GM21576 (cell line): ENCODE measurements around the gene ZBTB20.
"Not testable (repeated sequence)": the region's sequence is repeated elsewhere in the genome, so short reads cannot be mapped to it uniquely, and the experiment has no call there.

Experiments
- ATAC-seq: cut with Tn5 transposase; IDR thresholded peaks from one replicate; pipeline ENCODE4 v1.9.1; 2021; ENCODE audit warnings: mild to moderate bottlenecking, moderate library complexity; ENCODE audit not compliant: unreplicated experiment

Gene ZBTB20

GRCh38 chr3:114691871-114692270, 455.2 kb downstream of the ZBTB20 start:
- ATAC-seq: no peak

GRCh38 chr3:114690911-114691310, 456.2 kb downstream of the ZBTB20 start:
- no peak for ATAC-seq

GRCh38 chr3:114687151-114687550, 459.9 kb downstream of the ZBTB20 start:
- ATAC-seq: no peak

- ATAC-seq: no peak
Measured at GRCh38 chr3:114686621-114687020, 460.5 kb downstream of the ZBTB20 start.

- ATAC-seq: no peak
Measured at GRCh38 chr3:114685161-114685560, 461.9 kb downstream of the ZBTB20 start.

- ATAC-seq: no peak
Measured at GRCh38 chr3:114680299-114680698, 466.8 kb downstream of the ZBTB20 start.

GRCh38 chr3:114679773-114680172, 467.3 kb downstream of the ZBTB20 start:
- ATAC-seq: not testable (repeated sequence)

GRCh38 chr3:114675104-114675503, 472.0 kb downstream of the ZBTB20 start:
- no peak for ATAC-seq

GRCh38 chr3:114674036-114674435, 473.1 kb downstream of the ZBTB20 start:
- ATAC-seq: no peak

GRCh38 chr3:114673481-114673880, 473.6 kb downstream of the ZBTB20 start:
- no peak for ATAC-seq

GRCh38 chr3:114672692-114673447, 474.2 kb downstream of the ZBTB20 start:
- no peak for ATAC-seq

- ATAC-seq: no peak
Measured at GRCh38 chr3:114671741-114672510, 475.2 kb downstream of the ZBTB20 start.

- ATAC-seq: no peak
Measured at GRCh38 chr3:114669614-114670013, 477.5 kb downstream of the ZBTB20 start.

GRCh38 chr3:114668099-114668498, 479.0 kb downstream of the ZBTB20 start:
- no peak for ATAC-seq

- no peak for ATAC-seq
Measured at GRCh38 chr3:114666623-114667022, 480.5 kb downstream of the ZBTB20 start.

GRCh38 chr3:114664006-114664405, 483.1 kb downstream of the ZBTB20 start:
- no peak for ATAC-seq

GRCh38 chr3:114660808-114661207, 486.3 kb downstream of the ZBTB20 start:
- no peak for ATAC-seq

- ATAC-seq: no peak
Measured at GRCh38 chr3:114660124-114660523, 487.0 kb downstream of the ZBTB20 start.

- no peak for ATAC-seq
Measured at GRCh38 chr3:114659109-114660061, 487.7 kb downstream of the ZBTB20 start.

- no peak for ATAC-seq
Measured at GRCh38 chr3:114651555-114651954, 495.5 kb downstream of the ZBTB20 start.

GRCh38 chr3:114650808-114651207, 496.3 kb downstream of the ZBTB20 start:
- no peak for ATAC-seq
